Occipital lobe (tissue), 2 donors: Measurements from ENCODE around the gene XRN1. TPM values are rescaled to one million over a fixed set of nuclear protein-coding genes. Genes with fewer than 3 reads are reported as not detected.
"Not testable (repeated sequence)": the region's sequence is repeated elsewhere in the genome, so short reads cannot be mapped to it uniquely, and the experiment has no call there.

ENCODE experiments used
- DNase-seq: peaks from one replicate; lab custom pipeline; 2025; lab: John Stamatoyannopoulos, UW
- total RNA-seq: library from RNA; depleted of rRNA; stranded (reverse); fragments of >200 nt; gene quantifications from one replicate; pipeline ENCODE4 v1.2.3, GENCODE V29; 2014

XRN1 gene, protein sequence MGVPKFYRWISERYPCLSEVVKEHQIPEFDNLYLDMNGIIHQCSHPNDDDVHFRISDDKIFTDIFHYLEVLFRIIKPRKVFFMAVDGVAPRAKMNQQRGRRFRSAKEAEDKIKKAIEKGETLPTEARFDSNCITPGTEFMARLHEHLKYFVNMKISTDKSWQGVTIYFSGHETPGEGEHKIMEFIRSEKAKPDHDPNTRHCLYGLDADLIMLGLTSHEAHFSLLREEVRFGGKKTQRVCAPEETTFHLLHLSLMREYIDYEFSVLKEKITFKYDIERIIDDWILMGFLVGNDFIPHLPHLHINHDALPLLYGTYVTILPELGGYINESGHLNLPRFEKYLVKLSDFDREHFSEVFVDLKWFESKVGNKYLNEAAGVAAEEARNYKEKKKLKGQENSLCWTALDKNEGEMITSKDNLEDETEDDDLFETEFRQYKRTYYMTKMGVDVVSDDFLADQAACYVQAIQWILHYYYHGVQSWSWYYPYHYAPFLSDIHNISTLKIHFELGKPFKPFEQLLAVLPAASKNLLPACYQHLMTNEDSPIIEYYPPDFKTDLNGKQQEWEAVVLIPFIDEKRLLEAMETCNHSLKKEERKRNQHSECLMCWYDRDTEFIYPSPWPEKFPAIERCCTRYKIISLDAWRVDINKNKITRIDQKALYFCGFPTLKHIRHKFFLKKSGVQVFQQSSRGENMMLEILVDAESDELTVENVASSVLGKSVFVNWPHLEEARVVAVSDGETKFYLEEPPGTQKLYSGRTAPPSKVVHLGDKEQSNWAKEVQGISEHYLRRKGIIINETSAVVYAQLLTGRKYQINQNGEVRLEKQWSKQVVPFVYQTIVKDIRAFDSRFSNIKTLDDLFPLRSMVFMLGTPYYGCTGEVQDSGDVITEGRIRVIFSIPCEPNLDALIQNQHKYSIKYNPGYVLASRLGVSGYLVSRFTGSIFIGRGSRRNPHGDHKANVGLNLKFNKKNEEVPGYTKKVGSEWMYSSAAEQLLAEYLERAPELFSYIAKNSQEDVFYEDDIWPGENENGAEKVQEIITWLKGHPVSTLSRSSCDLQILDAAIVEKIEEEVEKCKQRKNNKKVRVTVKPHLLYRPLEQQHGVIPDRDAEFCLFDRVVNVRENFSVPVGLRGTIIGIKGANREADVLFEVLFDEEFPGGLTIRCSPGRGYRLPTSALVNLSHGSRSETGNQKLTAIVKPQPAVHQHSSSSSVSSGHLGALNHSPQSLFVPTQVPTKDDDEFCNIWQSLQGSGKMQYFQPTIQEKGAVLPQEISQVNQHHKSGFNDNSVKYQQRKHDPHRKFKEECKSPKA (N-terminal part only)
- total RNA-seq, result 98.9 TPM

DNA sequence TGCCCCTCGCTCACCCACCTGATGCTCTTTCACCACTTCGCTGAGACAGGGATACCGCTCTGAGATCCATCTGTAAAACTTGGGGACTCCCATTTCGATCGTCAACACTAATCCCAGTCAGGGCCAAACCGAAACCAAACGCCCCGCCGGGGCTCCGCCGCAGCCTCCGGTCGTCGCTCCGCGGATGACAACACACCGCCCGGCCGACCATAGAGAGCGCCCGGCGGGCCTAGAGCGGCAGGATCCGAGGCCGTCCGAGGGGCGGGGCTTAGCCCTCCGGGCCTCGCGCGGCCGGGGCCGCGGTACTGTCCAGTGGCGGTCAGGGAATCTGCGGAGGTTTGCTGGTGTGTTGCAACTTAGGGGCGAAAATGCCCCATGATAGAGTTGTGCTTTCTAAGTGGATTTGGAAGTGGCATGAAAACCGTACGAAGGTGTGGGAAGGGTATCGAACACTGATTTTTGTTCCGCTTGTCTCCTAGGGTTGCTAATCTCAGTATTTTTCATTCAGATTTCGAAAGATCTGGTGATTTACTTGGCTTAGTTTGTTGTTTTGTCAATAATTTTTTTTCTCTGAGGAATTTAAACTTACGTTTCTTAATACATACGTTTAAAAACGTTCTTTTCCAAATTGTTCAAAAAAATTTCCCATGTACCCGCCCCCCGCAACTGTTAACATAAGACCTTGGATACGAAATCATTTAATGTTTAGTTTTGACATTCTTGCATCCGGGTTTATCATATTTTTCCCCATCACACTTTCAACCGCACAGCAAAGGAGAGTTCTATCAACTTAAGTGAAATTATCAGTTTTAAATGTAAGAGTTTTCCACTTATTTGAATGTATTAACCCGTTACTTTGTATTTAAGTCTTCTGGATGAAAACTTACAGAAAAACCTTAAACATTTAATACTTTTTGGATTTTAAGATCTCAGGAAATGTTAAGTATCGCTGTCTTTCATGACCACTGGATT lies at the start of gene XRN1:
Gene XRN1, minus strand, starts transcription at position 186 of the 972 bp plus-strand sequence. Its CDS starts 93 bp downstream, at position 93.
- DNase-seq, result peak; percentile 86

DNA sequence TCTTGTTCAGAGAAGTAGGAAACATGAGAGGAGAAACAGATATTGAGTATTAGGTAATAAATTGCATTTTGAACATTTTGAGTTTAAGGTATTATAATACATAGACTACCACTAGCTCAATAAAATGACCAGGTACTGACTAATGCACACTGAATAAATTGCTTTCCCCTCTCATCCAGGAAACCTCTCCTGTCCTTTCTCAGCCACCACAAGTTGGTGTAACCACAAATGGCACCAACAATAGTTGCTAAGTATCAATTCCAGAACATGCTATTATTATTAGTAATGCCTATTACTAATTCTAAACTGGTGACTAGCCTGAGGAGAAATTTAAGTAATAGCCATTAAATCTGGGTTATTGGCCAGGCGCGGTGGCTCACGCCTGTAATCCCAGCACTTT lies 47.3 kb upstream of the XRN1 start:
- no peak for DNase-seq

DNA sequence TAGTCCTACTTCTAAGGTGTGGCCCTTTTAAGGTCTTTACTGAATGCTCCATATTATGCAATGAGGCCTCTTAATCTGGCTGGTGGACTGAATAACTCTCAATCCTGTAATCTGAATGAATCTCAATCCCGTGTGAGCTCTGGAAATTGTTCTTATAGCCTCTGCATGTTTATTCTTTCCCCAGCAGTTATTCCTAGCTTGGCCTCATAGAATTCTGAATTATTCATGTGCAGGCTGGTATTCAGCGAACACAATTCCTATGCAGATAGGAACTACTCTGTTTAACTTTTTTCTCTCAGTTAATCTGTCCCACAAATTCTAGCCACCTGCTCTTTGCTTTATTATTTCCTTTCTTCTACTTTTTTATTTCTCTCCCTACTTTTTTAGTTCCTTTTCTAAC lies 44.3 kb upstream of the XRN1 start:
- no peak for DNase-seq

DNA sequence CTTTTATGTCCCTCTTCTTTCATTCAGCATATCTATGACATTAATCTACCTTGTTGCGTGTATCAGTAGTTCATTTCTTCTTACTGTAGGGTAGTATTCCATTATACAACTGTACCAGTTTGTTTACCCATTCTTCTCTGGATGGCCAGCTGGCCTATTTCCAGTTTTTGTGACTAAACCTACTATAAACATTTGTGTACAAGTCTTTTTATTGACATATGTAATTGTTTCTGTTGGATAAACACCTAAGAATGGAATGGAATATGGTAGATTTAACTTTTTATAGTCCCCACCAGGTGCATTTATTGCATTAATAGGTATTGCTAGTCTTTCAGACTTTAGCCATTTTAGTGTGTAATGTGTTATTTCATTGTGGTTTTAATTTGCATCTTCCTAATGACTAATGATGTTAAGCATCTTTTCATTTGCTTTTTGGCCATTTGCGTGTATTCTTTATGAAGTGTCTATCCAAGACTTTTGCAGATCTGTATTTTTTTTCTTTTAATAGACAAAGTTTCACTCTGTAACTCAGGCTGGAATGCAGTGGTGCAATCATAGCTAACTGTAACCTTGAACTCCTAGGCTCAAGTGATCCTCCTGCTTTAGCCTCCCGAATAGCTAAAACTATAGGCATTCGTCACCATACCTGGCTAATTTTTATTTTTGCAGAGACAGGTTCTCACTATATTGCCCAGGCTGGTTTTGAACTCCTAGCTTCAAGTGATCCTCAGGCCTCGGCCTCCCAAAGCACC lies 41.9 kb upstream of the XRN1 start:
- no peak for DNase-seq

DNA sequence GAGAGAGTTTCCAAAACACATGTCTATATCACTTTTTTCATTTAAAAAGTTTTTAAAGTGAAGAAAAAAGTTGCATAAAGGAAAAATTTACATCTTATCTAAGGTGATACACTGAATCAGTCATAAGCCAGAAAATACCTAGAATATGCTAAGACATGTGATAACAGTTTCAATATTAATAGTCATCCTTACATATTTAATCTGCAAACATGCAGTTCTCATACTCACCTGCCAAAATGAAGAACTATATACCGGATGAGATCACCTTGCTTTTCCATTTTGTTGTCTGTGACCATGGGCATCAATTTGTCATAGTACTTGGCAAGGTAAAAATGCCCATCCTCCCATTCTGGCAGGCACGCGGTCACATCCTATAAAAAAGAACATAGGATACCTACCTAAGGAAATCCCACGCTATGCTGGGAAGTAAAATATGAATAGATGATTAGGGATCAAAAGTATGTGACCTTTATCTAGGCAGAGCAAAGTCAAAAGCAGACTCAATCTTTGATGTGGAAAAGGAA lies 37.1 kb upstream of the XRN1 start:
- no peak for DNase-seq

DNA sequence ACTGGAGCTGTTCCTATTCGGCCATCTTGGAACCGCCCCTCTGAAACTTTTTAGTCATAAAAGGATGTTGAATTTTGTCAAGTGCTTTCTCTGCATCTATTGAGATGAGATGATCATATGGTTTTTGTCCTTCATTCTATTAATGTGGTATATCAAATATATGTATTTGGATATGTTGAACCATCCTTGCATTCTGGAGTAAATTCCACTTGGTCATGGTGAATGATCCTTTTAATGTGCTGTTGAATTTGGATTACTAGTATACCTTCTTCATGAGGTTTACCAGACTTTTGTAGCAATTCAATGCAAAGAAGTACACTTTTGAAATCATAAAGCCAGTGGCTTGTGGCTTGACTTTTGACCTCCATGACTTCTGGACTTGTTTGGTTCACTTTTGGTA lies 33.4 kb upstream of the XRN1 start:
- no peak for DNase-seq

DNA sequence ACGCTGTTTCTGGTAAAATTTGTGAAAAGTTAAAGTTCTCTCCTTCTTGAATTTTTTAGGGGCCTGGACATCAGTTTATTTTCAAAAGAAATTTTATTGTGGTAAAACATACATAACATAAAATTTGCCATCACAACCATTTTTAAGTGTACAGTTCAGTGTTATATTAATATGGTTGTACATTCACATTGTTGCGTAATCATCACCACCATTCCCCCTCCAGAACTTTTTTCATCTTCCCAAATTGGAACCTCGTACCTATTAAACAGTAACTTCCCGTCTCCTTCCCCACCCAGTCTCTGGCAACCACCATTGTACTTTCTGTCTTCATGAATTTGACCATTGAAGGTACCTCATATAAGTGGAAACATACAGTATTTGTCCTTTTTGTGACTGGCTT lies 23.0 kb upstream of the XRN1 start:
- DNase-seq, result no peak

DNA sequence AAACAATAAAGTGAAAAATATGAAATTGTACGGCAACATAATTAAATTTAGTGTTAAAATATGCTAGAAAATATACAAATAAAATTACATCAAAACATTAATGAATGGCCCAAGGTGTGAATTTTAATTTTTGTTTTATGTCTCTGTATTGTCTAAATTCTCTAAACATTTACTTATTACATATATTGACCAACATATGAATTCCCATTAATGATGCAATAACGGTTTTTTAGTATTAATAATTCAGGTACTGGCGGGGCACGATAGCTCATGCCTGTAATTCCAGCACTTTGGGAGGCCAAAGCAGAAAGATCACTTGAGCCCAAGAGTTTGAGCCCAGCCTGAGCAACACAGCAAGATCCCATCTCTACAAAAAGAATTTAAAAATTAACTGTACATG lies 20.6 kb upstream of the XRN1 start:
- no peak for DNase-seq

DNA sequence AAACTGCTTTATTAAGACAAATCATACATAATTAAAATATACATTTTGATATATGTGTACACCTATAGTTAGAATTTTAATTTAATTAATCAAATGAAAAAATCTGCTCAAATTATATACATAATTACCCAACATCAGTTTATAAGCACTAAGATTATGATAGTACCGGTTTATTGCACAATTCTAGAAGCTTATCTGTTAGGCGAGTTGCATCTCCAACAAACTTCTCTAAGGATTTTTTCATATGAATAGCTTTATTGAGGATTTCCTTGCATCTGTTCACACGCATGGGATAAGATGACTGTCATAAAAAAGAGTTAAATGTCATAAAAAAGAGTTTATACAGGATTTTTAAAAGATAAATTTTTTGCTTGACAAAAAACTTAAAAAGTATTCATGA lies 19.9 kb upstream of the XRN1 start:
- DNase-seq, result no peak

DNA sequence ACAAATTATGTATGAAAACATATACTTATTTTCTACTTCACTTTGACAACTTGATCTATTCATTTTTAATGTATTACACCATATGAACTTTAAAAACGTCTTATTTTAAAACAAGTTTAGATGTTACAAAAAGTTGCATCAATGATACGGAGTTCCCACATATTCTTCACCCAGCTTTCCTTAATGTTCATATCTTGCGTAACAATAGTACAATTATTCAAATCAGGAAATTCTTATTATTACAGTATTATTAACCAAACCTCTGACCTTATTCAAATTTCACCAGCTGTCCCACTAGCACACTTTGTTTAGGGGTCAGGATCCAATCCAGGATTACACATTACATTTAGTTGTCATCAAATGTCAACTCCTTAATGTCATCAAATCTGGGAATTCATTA lies 12.9 kb upstream of the XRN1 start:
- DNase-seq, result no peak

DNA sequence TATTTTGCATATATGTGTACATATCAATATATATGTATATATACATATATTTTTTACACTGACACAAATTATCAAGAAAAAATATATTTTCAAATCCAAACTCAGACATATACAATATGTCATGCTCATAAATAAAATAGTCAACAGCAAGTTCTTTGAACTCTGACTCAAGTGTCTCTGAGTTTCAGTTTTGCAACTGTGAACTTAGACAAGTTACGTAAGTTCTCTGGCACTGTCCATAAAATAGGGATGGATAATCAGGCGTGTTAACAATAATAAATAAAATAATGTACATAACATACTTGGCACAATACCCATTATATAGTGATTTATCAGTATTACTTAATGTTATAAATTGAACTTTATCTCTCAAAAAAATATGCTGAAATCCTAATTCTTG lies 12.1 kb upstream of the XRN1 start:
- no peak for DNase-seq

DNA sequence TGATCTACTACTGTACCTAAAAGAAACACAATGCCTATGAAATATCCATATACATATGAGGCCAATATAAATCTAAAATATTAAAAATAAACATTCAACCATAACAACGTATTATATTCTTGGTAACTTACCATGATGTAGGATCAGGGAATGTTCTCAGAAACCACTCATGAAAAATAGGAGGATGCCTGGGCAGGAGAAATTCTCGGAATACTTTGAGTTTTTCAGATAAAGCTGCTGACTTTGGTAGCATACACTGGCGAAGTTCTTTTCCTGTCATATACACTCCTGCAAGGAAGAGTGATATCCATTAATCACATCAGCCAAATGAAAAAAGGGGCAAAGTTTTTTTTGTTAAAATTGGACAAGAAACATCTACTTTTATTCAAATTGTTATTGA lies 11.3 kb upstream of the XRN1 start:
- no peak for DNase-seq

DNA sequence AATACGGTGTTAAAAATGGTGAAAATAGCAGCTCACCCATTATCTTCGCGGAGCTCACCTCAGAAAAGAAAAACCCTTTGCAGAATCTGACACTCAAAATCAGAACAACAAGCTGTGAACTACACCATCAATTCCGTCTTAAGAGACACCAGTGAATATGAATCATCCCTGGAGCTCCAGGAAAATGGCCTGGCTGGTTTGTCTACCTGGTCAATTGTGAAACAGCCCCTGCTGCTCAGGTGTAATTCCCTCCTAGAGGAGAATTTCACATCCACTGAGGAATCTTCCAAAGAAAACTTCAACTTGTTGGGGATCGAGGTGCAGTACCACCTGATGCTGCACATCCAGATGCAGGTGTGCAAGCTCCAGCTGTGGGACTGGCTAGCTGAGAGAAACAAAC lies 3.0 kb upstream of the XRN1 start:
- DNase-seq, result no peak

DNA sequence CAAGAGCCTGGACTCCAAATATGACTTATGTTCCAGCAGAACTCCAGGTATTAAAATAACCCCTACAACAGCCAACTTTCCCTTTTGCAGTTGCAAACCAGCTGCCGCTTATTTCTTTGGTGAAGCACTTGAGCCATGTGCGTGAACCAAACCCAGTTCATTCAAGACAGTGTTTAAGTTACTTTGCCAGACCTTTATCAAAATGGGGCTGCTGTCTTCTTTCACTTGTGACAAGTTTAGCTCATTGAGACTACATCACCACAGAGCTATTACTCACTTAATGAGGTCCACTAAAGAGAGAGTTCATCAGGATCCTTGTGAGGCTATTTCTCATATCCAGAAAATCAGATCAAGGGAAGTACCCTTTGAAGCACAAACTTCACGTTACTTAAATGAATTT lies 2.4 kb upstream of the XRN1 start:
- no peak for DNase-seq

DNA sequence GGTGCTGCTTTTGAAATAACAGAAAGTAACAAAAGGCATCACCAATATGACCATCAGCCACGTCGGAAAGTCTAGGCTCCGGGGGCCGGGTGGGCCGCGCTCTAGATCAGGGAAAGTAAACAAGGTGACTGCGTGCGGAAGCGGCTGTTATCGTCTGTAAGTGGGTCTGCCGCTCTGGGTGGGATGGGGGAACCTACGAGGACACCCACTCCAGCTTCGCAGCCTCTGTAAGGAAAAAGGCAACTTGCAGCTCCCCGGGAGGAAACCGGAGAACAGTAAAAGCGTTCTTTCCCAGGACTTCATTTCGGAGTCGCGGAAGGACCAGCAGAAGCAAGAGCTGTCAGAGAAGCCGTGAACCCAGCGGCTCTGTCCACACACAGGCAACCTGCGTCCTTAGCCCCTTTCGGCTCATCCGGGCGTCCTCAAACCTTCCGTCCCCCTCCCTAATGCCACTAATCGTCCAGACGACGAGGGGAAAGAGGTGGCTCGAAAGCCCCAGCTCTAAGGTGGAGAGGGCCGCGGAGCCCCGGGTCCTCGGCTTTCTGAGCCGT lies 461 bp downstream of the XRN1 start:
- peak; percentile 40 for DNase-seq

DNA sequence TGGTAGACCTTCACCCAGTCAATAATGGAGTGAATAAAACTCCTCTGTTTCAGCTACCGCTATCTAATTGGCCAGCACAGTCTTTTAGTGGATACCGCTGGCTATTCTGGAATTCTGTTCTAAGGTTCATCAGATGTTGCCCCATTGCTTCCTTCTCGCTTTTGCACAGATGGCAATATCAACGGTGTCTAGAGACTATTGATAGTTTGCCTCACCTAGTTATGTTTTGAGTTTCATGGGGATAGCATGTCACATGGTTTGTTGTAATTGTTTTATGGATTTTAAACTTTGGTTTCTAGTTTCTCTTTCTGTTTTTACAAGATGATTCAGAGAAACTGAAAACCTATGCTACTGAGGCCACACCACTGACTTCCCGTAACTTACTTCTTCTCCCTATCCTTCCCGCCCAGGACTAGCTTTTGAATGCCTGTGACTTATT lies 2.0 kb downstream of the XRN1 start:
- DNase-seq, result no peak

DNA sequence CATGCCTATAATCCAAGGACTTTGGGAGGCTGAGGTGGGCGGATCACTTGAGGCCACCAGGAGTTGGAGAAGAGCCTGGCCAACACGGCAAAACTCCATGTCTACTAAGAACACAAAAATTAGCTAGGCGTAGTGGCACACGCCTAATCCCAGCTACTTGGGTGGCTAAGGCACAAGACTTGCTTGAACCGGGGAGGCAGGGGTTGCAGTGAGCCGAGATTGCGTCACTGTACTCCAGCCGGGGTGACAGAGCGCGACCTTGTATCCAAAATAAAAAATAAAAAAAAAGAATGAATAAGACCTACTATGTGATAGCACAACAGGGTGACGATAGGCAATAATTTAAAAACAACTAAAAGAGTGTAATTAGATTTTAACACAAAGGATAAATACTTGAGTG lies 3.5 kb downstream of the XRN1 start:
- DNase-seq, result no peak

DNA sequence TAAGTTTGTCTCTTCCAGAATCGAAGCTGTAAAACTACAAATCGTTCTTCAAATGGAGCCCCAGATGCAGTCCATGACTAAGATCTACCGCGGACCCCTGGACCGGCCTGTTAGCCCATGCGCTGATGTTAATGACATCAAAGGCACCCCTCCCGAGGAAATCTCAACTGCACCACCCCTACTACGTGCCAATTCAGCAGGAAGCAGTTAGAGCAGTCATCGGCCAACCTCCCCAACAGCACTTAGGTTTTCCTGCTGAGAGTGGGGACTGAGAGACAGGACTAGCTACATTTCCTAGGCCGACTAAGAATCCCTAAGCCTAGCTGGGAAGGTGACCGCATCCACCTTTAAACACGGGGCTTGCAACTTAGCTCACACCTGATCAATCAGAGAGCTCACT lies 4.8 kb downstream of the XRN1 start:
- not testable (repeated sequence) for DNase-seq

DNA sequence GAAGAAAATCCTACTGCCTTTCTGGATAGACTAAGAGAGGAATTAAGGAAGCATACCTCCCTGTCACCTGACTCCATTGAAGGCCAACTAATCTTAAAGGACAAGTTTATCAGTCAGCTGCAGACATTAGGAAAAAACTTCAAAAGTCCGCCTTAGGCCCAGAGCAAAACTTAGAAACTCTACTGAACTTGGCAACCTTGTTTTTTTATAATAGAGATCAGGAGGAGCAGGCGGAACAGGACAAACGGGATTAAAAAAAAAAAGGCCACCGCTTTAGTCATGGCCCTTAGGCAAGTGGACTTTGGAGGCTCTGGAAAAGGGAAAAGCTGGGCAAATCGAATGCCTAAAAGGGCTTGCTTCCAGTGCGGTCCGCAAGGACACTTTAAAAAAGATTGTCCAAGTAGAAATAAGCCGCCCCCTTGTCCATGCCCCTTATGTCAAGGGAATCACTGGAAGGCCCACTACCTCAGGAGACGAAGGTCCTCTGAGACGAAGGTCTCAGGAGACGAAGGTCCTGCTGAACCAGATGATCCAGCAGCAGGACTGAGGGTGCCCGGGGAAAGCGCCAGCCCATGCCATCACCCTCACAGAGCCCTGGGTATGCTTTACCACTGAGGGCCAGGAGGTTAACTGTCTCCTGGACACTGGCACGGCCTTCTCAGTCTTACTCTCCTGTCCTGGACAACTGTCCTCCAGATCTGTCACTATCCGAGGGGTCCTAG lies 8.2 kb downstream of the XRN1 start:
- not testable (repeated sequence) for DNase-seq
